SJCRH30 (cell line): Measurements from ENCODE around the gene LIN9. TPM values are rescaled to one million over a fixed set of nuclear protein-coding genes. Genes with fewer than 3 reads are reported as not detected.
A peak's percentile ranks its signal among the peaks of the same experiment; 100 is the strongest.
"Not testable (repeated sequence)": the region's sequence is repeated elsewhere in the genome, so short reads cannot be mapped to it uniquely, and the experiment has no call there.

ENCODE experiments used
- DNase-seq, 2 experiments: peaks; one replicate each; pipeline ENCODE4 v3.0.0-alpha.2; 2015 to 2020
- H3K27ac ChIP-seq: fragments of 250-450 bp; sonication (Bioruptor Pico); 2 replicates; pipeline ENCODE4 v1.5.1; 2020; ENCODE audit warnings: mild to moderate bottlenecking, moderate library complexity
- H3K27me3 ChIP-seq: fragments of 250-450 bp; sonication (Bioruptor Pico); 2 replicates; pipeline ENCODE4 v1.5.1; 2020; ENCODE audit warnings: mild to moderate bottlenecking, moderate library complexity
- H3K36me3 ChIP-seq: fragments of 250-450 bp; sonication (Bioruptor Pico); 2 replicates; pipeline ENCODE4 v1.5.1; 2020; ENCODE audit warnings: mild to moderate bottlenecking, moderate library complexity
- H3K4me1 ChIP-seq: fragments of 250-450 bp; sonication (Bioruptor Pico); 2 replicates; pipeline ENCODE4 v1.5.1; 2020; ENCODE audit warnings: mild to moderate bottlenecking, moderate library complexity
- H3K4me3 ChIP-seq: fragments of 250-450 bp; sonication (Bioruptor Pico); 2 replicates; pipeline ENCODE4 v1.5.1; 2020; ENCODE audit warnings: mild to moderate bottlenecking, moderate library complexity
- H3K9me3 ChIP-seq: fragments of 250-450 bp; sonication (Bioruptor Pico); replicated peaks from 2 replicates; pipeline ENCODE4 v1.5.1; 2020; ENCODE audit warnings: mild to moderate bottlenecking, moderate library complexity
- total RNA-seq: library from RNA; depleted of rRNA; stranded (reverse); fragments of >200 nt; shearing (Covaris generic); gene quantifications from 2 replicates; pipeline ENCODE4 v1.2.3, GENCODE V29; 2014

Gene LIN9
- total RNA-seq, 1 experiment from 2014 or later = 31.8 TPM

DNA sequence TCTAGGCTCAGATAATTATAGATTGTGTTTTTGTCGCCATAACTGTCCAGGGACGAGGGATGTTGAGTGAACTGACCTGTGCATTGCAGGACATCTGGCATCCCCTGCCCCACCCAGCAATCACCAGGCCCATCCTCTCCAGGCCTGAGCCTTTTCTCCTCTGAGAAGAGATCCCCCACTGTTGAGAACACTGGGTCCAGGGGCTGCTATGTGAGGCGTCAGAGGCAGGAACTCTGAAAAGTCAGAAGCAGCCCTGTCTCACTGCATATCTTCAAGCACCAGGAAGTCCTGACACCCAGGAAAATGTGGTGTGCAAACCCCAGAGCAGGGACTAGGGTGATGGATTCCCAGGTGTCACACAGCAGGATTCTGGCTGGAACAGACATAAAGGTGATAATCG, 105.3 kb downstream of the LIN9 start:
- DNase-seq = no peak
- H3K36me3 ChIP-seq = no peaks in the 10 kb centered on the region
- H3K27ac ChIP-seq = no peak overlapping the region
- H3K9me3 ChIP-seq = no peaks in the 10 kb centered on the region
- H3K27me3 ChIP-seq = no peaks in the 10 kb centered on the region
- no peak overlapping the region for H3K4me3 ChIP-seq
- no peaks in the 10 kb centered on the region; the same call in 1 of the 2 replicates for H3K4me1 ChIP-seq

DNA sequence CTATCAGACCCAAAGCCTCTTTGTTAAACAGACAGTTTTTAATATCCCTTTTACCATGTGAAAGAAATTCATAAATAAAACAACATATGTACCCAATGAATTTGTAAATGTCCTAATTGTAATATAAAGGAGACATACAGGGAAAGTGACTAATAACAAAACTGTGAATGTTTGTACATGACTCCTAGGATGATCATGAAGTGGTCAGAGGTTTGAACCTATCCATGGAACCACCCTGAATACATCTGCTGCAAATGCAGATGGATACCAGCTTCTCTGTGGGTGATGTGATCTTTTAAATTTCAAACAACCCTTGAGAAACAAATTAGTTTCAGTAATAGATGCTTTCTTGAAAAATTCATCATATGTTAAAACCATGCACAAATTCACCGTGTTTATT, 105.7 kb downstream of the LIN9 start:
- no peak overlapping the region for H3K4me3 ChIP-seq
- DNase-seq = no peak
- no peak overlapping the region for H3K27ac ChIP-seq
- H3K4me1 ChIP-seq = no peaks in the 10 kb centered on the region; the same call in 1 of the 2 replicates
- H3K9me3 ChIP-seq = no peaks in the 10 kb centered on the region
- H3K27me3 ChIP-seq = no peaks in the 10 kb centered on the region
- H3K36me3 ChIP-seq = no peaks in the 10 kb centered on the region

DNA sequence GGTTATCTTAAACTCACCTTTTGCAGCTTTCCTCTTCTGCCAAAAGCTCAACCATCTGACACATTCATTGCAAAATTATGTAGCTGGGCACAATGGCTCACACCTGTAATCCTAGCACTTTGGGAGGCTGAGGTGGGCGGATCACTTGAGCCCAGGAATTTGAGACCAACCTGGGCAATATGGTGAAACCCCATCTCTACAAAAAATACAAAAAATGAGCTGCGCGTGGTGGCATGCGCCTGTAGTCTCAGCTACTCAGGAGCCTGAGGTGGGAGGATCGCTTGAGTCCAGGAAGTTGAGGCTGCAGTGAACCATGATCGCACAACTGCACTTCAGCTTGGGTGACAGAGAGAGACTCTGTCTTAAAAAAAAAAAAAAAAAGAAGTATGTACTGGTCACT, 106.3 kb downstream of the LIN9 start:
- not testable (repeated sequence) for H3K4me3 ChIP-seq, H3K9me3 ChIP-seq, H3K27ac ChIP-seq, H3K27me3 ChIP-seq, DNase-seq, H3K36me3 ChIP-seq, H3K4me1 ChIP-seq

DNA sequence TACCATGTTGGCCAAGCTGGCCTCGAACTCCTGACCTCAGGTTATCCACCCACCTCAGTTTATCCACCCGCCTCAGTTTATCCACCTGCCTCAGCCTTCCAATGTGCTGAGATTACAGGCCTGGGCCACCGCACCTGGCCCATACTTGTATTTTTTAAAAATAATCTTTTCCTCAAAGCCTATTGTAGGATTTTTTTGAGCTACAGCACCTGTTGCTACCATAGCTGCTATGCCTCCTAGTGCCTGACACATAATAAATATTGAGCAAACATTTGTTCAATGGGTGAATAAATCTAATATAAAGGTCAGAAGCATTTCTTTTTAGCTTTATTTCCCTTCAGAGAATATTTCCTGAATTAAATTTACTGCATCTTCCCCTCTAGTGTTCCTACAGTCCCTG, 106.7 kb downstream of the LIN9 start:
- Histone ChIP-seq H3K27ac (no peak overlapping the region), H3K27me3 (no peaks in the 10 kb centered on the region), H3K4me1 (no peaks in the 10 kb centered on the region), H3K4me3 (no peak overlapping the region), H3K9me3 (no peaks in the 10 kb centered on the region), H3K36me3 (no peaks in the 10 kb centered on the region)
- no peak for DNase-seq

DNA sequence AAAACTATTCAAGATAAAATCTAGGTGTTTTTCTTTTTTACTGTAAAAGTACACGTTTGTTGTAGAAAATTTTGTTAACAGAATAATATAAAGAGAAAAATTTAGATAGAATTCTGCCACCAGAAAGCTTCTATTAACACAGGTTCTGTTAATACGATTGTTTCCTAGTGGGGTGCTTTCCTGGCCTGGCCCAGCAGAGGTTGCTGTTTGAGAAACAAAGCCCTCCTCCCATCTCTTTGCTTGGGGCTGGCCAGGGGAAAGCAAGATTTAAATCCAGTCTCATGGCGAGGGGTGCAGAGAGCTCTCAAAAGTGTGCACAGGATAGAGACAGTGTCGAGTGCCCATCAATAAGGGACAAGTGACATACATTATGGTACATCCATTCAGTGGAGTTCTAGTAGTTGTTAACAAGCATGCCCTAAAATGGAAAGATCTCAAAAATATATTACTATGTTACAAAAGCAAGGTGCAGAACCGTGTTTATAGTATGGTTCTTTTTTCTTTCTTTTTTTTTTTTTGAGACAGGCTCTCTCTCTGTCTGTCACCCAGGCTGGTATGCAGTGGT, 107.9 kb downstream of the LIN9 start:
- H3K27me3 ChIP-seq = no peaks in the 10 kb centered on the region
- H3K9me3 ChIP-seq = no peaks in the 10 kb centered on the region
- peak; percentile 44 to 53 for DNase-seq
- no peaks in the 10 kb centered on the region for H3K36me3 ChIP-seq
- H3K27ac ChIP-seq = no peak overlapping the region
- no peaks in the 10 kb centered on the region for H3K4me1 ChIP-seq
- no peak overlapping the region for H3K4me3 ChIP-seq

DNA sequence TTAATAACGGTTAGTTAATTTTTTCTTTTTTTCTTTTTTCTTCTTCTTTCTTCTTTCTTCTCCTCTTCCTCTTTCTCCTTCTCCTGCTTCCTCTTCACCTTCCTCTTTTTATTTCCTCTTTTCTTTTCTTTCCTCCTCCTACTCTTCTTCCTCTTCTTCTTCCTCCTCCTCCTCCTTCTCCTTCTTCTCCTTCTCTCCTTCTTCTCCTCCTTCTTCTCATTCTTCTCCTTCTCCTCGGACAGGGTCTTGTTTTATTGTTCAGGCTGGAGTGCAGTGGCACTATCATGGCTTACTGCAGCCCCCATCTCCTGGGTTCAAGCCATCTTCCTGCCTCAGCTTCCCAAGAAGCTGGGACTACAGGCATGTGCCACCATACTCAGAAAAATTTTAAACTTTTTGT, 109.0 kb downstream of the LIN9 start:
- H3K36me3 ChIP-seq = no peaks in the 10 kb centered on the region
- DNase-seq = no peak
- H3K27me3 ChIP-seq = no peaks in the 10 kb centered on the region
- H3K9me3 ChIP-seq = no peaks in the 10 kb centered on the region
- no peak overlapping the region for H3K27ac ChIP-seq
- H3K4me3 ChIP-seq = no peak overlapping the region
- H3K4me1 ChIP-seq = no peaks in the 10 kb centered on the region

DNA sequence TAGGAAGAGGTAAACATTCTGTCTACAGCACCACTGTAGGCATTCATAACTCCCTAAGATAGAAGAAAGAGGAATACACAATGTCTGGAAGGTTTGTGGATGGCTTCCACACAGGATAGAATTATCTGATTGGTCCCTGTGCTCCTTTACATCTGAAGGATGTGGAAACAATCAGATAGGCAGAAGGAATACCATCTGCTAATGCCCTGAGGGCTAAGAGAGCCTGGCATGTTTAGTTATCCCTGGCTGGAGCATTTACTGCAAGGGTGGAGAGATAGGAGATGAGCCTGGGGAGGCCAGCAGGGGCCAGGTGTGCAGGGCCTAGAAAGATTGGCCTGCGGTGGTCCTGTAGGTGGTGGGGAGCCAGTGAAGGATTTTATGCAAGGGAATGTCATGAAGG, 113.8 kb downstream of the LIN9 start:
- Histone ChIP-seq H3K36me3 (no peaks in the 10 kb centered on the region), H3K27ac (no peak overlapping the region), H3K4me3 (no peak overlapping the region)

DNA sequence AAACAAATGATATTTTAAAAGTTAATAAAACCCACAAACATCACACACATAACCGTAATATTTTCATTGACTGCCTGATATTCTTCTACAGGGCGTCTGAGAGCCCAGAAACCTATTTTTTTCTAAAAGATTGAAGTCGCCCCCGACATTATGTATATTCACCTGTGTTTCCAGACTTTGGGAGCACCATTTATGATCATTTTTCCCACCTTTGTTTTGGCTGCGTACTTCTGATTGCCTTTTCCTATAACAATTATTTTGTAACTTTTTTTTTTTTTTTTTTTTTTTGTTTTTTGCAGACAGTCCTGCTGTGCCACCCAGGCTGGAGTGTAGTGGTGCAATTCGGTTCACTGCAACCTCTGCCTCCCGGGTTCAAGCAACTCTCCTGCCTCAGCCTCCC, 121.6 kb downstream of the LIN9 start:
- H3K4me3 ChIP-seq = peak overlapping the region; percentile 97
- peaks cover 4% of the 10 kb centered on the region for H3K4me1 ChIP-seq
- H3K9me3 ChIP-seq = no peaks in the 10 kb centered on the region
- peaks cover 14% of the 10 kb centered on the region; the same call in 1 of the 2 replicates for H3K36me3 ChIP-seq
- H3K27ac ChIP-seq = peak overlapping the region; percentile 74
- no peaks in the 10 kb centered on the region for H3K27me3 ChIP-seq
- no peak for DNase-seq

More for the DNA sequence above, 113.8 kb downstream of the LIN9 start:
- Histone ChIP-seq H3K9me3 (no peaks in the 10 kb centered on the region), H3K4me1 (no peaks in the 10 kb centered on the region), H3K27me3 (no peaks in the 10 kb centered on the region)
- peak in 1 of 2 experiments; percentile 17 for DNase-seq

DNA sequence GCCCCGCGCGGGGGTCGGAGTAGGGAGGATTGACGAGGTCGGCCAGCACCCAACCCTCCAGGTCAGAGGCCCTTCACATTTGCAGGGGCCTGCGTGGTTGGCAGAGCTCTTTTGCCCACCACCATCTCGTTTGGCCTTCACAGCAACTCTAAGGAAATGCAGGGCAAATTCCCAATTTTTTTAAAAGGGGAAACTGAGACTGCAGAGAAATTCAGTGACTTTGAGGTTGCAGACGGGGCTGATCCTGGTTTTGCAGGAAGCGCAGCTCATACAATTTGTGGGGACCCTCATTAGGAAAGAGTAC, 122.0 kb downstream of the LIN9 start:
- Histone ChIP-seq H3K27ac (peak overlapping the region; percentile 74), H3K36me3 (peaks cover 14% of the 10 kb centered on the region; the same call in 1 of the 2 replicates), H3K27me3 (no peaks in the 10 kb centered on the region), H3K9me3 (no peaks in the 10 kb centered on the region), H3K4me1 (peaks cover 4% of the 10 kb centered on the region), H3K4me3 (peak overlapping the region; percentile 97)
- no peak for DNase-seq

DNA sequence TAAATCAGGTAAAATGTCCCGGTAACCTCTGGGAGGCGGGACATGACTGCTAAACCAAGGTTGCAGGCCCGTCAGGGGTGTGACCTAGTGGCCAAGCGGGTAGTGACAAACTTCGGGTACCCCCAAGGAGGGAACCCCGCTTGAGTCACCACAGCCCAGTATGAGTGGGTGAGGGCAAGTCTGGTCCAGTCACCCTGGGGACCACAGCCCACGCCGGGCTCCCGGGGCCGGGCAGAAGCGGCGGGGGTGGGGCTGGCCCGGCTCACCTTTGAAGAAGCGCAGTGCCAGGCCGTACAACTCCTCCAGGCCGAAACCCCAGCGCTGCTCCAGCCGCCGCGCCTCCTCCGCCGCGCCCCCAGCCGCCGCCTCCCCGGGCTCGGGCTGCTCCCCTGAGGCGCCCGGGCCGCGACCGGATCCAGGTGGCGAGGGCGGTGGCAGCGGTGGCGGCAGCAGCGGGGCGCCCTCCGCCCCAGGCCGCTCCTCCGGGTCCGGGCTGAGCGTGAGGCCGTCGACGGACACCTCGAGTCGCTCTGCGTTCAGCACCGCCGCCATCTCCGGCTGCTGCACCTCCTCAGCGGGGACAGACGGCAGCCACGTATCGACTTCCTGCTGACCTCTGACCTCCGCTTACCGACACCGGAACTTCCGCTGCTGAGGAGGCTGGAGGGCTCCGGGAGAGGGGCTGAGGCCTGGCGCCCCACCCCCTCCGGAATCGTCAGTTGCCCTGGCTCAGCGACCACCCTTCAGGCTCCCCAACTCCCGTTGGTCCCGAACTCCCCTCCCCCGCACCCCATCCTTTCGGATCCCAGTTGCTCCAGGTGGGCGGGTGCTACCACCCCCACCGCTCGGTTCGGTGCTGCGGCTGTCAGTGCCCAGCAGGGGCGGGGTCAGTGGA, 122.6 kb downstream of the LIN9 start, which contains the start of gene ACBD3:
Gene ACBD3, minus strand, starts transcription at position 618 of the 895 bp plus-strand sequence. Its CDS starts 66 bp downstream, at position 552.
- Histone ChIP-seq H3K36me3 (peaks cover 20% of the 10 kb centered on the region), H3K4me3 (peak within 1 kb of the TSS; percentile 97), H3K4me1 (peaks cover 4% of the 10 kb centered on the region), H3K27me3 (no peaks in the 10 kb centered on the region), H3K9me3 (no peaks in the 10 kb centered on the region), H3K27ac (peak within 1 kb of the TSS; percentile 74)
- DNase-seq = peak; percentile 94 to 95

DNA sequence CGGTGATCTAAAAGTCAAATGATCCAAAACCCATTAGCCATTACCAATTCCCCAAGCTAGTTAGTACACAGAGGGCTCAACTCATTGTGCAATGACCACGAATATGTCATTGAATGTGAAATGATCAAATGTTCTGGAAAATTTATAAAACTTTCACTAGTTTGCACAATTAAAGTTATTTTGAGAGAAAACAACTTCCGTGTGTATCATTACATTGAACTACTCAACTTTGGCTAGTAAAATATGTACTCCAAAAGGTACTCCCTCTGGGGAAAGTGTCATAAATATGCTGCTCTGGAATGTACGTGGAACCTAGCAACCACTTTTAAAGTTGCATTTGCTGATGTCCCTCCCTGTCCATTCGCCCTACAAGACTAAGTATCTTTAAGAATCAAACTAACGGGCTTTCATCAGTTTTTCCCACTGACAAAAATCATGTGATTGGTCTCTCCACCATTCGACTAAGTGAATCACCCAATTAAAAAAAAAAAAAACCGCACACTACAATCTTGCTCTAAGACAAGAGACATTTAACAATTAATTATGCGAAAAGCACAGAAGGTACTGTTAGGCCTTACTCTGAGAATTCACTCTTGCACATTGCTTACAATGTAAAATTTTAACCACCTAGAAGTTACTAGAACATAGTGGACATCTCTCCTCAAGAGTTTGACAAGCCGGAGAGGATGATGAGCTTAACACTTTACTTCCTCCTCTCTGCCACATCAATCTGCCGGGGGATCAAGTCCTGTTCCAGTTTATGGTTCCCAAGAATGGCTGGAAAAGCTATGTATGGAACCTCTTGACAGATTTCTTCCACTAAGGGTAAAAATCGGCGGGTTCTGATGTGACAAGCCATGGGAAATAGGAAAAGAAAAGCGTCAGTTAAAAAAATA, 123.6 kb downstream of the LIN9 start:
- peak overlapping the region; percentile 97 for H3K4me3 ChIP-seq
- no peaks in the 10 kb centered on the region for H3K27me3 ChIP-seq
- peaks cover 4% of the 10 kb centered on the region for H3K4me1 ChIP-seq
- H3K36me3 ChIP-seq = peaks cover 24% of the 10 kb centered on the region
- no peak for DNase-seq
- H3K9me3 ChIP-seq = no peaks in the 10 kb centered on the region
- peak overlapping the region; percentile 74; the same call in 1 of the 2 replicates for H3K27ac ChIP-seq

DNA sequence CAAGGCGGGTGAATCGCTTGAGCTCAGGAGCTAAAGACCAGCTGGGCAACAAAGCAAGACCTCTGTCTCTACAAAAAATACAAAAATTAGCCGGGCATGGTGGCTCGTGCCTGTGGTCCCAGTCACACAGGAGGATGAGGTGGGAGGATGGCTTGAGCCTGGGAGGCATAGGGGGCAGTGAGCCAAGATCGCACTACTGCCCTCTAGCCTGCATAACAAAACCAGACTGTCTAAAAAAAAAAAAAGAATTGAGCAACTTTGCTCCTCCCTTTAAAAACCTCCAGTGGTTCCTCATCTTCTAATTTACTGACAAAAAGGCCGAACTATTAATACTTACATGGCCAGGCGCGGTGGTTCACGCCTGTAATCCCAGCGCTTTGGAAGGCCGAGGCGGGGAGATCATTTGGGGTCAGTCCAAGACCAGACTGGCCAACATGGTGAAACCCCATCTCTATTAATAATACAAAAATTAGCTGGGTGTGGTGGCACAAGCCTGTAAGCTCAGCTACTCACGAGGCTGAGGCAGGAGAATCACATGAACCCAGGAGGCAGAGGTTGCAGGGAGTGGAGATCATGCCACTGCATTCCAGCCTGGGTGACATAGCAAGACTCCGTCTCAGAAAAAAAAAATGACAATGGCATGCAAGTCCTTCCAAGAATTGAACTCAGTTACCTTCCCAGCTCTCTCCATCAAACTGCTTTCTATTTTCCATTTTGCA, 126.8 kb downstream of the LIN9 start:
- Histone ChIP-seq H3K4me3 (no peak overlapping the region), H3K27ac (no peak overlapping the region), H3K4me1 (peaks cover 4% of the 10 kb centered on the region), H3K27me3 (no peaks in the 10 kb centered on the region), H3K9me3 (no peaks in the 10 kb centered on the region), H3K36me3 (peaks cover 33% of the 10 kb centered on the region)
- DNase-seq = peak; percentile 12 to 45
